SK-N-SH treated with all-trans-retinoic acid at 6 μM for 48 hours (cell line): ENCODE results near the gene ULK4.

ENCODE experiments used
- ARNTL ChIP-seq: fragments of 450-650 bp; formaldehyde crosslinking; IDR thresholded peaks from 2 replicates; pipeline ENCODE4 v1.5.0; 2020; ENCODE audit warnings: low read depth, mild to moderate bottlenecking, moderate library complexity, borderline replicate concordance
- BACH2 ChIP-seq: fragments of 250-450 bp; sonication (Bioruptor Pico); IDR thresholded peaks from 2 replicates; pipeline ENCODE4 v1.9.0; 2021; ENCODE audit warnings: mild to moderate bottlenecking, borderline replicate concordance
- ESRRG ChIP-seq: fragments of 250-450 bp; sonication (Bioruptor Pico); IDR thresholded peaks from 2 replicates; pipeline ENCODE4 v1.6.1; 2021; ENCODE audit warnings: mild to moderate bottlenecking
- GLIS3 ChIP-seq: fragments of 250-450 bp; sonication (Bioruptor Pico); IDR thresholded peaks from 2 replicates; pipeline ENCODE4 v1.5.0; 2020; ENCODE audit warnings: mild to moderate bottlenecking, moderate library complexity
- ISL1 ChIP-seq: fragments of 250-450 bp; sonication (Bioruptor Pico); IDR thresholded peaks from 2 replicates; pipeline ENCODE4 v2.1.2; 2022; ENCODE audit warnings: mild to moderate bottlenecking, moderate library complexity
- RARB ChIP-seq: fragments of 250-450 bp; sonication (Bioruptor Pico); IDR thresholded peaks from 2 replicates; pipeline ENCODE4 v1.8.0; 2021; ENCODE audit warnings: mild to moderate bottlenecking, moderate library complexity
- TCF4 ChIP-seq: fragments of 250-450 bp; sonication (Bioruptor Pico); IDR thresholded peaks from 2 replicates; pipeline ENCODE4 v1.8.0; 2021; ENCODE audit warnings: mild to moderate bottlenecking, moderate library complexity, borderline replicate concordance
- ZFP3 ChIP-seq: fragments of 250-450 bp; sonication (Bioruptor Pico); IDR thresholded peaks from 2 replicates; pipeline ENCODE4 v1.5.0; 2020; ENCODE audit warnings: mild to moderate bottlenecking, moderate library complexity

DNA sequence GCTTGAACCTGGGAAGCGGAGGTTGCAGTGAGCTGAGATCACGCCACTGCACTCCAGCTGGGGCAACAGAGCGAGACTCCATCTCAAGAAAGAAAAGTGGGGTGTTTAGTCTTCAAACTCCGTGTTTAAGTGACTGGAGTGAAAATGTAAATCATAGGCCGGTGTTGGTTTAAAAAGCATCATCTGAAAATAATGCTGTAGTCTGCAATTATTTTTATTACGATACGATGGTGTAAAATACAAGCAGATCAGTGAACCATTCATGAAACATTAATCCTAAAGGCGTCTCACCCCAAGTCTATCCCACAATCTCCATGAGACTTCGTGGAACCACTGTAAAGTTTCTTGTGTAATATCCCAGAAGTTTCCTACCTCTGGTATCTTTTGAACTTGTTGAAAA lies 756.3 kb downstream of the ULK4 start:
- no peak for TF ChIP-seq BACH2 (CRISPR knock-in tag)
- no peak for TF ChIP-seq ESRRG (CRISPR knock-in tag)
- TF ChIP-seq TCF4 (CRISPR knock-in tag), result no peak
- TF ChIP-seq ISL1, result no peak
- TF ChIP-seq GLIS3, result no peak
- TF ChIP-seq ZFP3 (CRISPR knock-in tag), result no peak
- no peak for TF ChIP-seq ARNTL (CRISPR knock-in tag)
- no peak for TF ChIP-seq RARB (CRISPR knock-in tag)
